HG03039 (cell line): ENCODE measurements around the gene CLDN16.

ENCODE experiments used
- ATAC-seq: cut with Tn5 transposase; IDR thresholded peaks from one replicate; pipeline ENCODE4 v1.9.1; 2021; ENCODE audit warnings: mild to moderate bottlenecking, moderate library complexity; ENCODE audit not compliant: unreplicated experiment

The CLDN16 gene

GRCh38 chr3:190378240-190378891, 9.6 kb upstream of the CLDN16 start:
- no peak for ATAC-seq

GRCh38 chr3:190380184-190380583, 7.8 kb upstream of the CLDN16 start:
- no peak for ATAC-seq

DNA sequence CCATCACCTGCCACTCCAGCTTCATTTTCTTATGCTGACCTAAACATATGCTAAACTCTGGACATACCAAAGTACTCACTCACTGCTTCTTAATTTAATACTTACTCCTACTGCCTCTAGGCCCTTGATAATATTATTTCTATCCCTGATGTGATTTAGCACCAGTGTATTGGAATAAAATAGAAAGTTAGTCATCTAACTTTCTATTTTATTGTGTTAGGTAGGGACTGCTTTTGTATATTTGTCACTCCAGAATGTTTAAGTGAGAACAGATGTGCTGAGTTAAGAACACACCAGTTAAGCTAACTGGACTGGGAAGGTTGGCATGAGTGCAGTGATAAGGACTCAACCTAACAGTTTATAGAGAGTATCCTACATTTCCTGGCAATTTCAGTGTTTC, 6.5 kb upstream of the CLDN16 start:
- ATAC-seq, result no peak

- ATAC-seq, result no peak
Observed at GRCh38 chr3:190382082-190382481, 5.9 kb upstream of the CLDN16 start.

DNA sequence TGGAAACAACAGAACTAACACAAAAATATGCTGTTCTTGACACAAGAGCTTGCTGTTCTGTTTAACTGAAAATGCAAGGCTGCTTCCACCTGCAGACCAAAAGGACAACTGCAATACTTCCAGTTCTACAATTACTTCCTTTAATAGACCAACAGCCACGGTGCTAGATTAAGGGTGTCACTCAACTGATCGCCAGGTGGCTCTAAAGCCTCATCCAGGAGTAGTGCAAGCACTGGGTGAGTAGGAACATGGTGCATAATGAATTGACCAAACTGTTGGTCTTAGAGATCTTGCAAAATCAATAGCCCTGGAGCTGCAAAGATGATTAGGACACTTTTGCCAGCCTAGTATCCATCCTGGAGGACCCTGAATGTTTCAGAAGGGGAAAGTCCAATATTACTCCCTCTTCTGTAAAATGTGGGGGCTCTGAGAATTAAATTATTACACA, 3.6 kb upstream of the CLDN16 start:
- ATAC-seq, result peak; percentile 78

DNA sequence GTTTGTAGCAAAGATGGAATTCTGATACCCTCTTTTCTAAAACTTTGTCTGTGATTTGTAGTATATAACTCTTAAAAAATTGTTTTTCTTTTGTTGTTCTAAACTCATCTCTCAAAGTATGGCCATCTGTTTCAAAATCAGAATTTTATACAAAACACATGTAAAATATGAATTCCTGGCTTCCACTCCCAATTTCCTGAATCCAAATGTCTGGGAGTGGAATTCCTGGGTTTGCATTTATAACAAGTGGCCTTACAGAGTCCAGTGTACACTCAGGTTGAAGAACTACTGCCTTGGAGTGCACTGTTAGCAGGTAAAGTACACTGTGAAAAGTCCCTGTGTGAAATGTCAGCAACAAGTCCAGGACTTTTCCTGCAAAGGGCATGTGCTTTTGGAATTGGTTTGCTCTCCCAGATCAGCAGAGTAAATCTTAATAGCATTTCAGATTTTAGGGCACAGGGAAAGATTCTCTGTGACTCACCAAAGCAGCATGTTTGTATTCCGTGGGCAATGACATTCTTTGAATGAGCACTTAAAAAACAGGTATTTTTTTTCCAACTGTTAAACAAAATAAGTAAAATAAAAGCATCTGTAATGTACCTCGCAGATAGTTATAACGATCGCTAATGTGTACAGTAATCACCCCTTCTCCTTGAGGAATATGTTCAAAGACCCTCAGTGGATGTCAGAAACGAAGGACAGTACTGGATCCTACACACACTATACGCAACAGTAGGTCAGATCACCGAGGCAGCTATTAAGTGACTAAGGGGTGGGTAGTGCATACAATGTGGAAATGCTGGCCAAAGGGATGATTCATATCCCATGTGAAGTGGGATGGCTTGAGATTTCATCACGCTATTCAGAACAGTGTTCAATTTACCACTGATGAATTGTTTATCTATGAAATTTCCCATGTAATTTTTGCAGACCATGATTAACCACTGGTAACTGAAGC, 2.0 kb upstream of the CLDN16 start:
- no peak for ATAC-seq

GRCh38 chr3:190388703-190389102, 740 bp downstream of the CLDN16 start:
- ATAC-seq, result no peak

DNA sequence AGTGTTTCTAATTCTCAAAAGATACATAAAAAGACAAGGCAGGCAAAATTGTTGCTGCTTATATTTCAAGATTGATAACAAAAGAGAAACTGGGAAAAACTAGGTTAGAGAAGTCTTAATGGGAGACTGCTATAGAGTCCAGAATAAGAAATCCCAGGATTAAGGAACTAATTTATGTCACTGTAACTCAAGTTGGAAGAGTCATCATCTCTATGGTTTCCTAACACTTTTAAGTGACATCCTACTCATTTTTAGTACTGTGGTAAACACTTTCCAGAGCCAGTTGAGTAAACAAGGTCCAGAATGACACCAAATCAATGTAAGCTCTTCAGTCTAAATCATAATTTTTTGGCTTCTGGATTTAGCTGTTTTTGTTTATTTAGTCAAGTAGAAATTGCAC, 8.0 kb downstream of the CLDN16 start:
- no peak for ATAC-seq

- ATAC-seq, result no peak
Observed at GRCh38 chr3:190397889-190398288, 9.9 kb downstream of the CLDN16 start.

DNA sequence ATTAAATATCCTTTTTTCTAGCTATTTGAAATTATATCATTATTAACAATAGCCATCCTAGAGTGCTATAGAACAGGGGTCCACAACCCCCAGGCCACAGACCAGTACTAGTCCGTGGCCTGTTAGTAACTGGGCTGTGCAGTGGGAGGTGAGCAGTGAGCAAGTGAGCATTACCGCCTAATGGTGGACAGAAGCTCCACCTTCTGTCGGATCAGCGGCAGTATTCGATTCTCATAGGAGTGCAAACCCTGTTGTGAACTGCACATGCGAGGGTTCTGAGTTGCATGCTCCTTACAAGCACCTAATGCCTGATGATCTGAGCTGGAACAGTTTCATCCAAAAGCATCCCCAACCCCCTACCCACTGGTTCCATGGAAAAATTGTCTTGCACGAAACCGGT, 11.7 kb downstream of the CLDN16 start:
- no peak for ATAC-seq

- ATAC-seq, result no peak
Observed at GRCh38 chr3:190401963-190402362, 14.0 kb downstream of the CLDN16 start.

GRCh38 chr3:190404715-190405114, 16.8 kb downstream of the CLDN16 start:
- ATAC-seq, result no peak

DNA sequence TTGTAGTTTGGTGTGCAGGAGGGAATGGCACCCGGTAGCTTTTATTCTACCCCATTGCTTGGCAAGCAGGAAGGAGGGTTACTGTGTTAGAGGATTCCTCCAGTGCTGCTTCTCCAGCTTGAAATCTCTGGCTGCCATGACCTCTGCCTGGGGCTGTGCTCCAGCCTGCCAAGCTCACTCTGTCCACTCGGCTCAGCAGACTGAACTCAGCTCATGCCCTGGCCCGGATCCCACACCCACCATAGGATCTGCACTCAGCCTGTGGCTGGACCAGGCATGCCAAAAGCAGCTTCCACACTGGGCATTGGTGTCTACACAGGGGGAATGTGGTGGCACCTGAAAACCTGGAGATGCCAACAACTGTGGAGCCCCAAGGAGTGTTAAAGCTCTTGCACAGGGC, 26.3 kb downstream of the CLDN16 start:
- no peak for ATAC-seq

DNA sequence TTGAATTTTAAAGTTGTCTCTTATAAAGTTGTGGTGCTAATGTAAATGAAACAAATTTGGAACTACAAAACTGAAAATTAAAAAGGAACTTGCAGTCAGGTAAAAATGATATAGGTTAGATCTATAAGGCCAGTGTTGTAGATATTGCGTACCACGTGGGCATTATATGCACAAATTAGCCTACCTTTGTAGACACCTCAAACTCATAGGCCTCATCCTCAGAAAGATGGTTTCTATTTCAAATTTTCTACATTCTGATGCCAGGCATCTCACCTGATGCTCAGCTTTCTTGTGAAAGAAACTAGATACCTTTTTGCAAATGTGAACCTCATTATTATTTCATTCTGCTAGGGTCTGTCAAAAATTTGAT, 36.1 kb downstream of the CLDN16 start:
- ATAC-seq, result no peak

GRCh38 chr3:190424478-190425439, 36.8 kb downstream of the CLDN16 start:
- ATAC-seq, result peak; percentile 55

DNA sequence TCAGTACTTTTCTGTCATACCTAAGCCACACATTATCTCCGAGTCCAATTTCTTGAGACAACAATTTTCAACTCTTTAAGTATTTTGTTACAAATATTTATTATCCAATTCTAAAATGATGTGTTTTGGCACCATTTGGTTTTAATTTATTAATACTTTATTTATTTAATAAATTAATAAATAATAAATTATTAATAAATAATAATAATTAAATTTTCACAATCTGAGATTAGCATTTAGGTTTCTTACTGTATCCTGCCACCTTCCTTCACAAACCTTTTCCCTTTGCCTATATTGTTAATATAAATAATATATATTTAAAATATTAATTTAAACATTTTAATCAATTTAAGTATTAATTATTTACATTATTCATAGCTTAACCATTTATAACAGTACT, 37.9 kb downstream of the CLDN16 start:
- no peak for ATAC-seq

DNA sequence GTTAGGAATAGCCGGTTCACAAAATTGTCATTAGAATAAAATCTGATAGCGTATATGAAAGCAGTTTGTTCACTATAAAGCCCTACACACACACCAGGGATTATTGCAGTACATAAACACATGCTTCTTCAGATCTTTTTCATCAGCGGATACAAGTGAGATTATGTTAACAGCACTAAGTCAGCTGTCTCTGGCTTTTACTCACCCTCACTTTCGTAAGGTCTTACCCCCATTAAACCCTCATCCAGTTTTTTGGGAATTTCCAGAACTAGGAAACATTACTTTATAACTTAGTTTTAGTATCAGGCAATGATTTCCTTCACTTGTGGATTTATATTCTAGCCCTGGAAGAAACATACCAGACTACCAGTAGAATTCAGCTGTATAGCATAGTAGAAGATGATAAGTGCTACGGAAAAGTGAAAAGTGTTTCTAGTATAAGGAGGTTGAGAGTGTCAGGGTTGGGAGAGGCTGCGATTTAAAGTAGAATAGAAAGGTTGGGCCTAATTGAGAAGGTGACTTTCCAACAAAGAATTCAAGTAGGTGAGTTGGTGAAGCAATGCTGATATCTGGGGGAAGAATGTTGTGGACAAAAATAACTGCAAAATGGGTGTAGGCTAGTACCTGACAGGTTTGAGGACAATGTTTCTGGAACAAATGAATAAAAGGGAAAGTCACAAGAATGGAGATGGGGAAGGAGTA, 39.0 kb downstream of the CLDN16 start:
- no peak for ATAC-seq

GRCh38 chr3:190429681-190430080, 41.7 kb downstream of the CLDN16 start:
- no peak for ATAC-seq

- ATAC-seq, result no peak
Observed at GRCh38 chr3:190430906-190431305, 42.9 kb downstream of the CLDN16 start.

DNA sequence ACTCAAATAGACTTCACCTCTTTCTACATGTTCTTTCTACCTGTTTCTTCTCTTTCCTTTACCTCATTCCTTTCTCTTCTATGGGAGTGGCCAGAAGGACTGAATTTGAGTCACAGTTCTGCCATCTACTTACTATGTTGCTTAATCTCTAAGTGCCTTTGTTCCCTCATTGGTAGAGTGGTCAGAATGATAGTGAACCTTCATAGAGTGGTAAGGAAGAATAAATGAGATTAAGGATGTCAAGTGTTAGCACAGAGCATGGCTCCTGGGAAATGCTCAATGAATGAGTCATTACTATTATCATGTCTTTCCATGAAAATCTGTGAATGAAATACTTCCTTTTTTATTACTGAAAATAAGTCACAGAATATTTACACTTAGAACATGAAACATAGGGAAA, 44.3 kb downstream of the CLDN16 start:
- ATAC-seq, result no peak
